Osteoblast (primary cell): Measurements from ENCODE around the gene NOS2. TPM values are rescaled to one million over a fixed set of nuclear protein-coding genes. Genes with fewer than 3 reads are reported as not detected.
"Not testable (repeated sequence)": the region's sequence is repeated elsewhere in the genome, so short reads cannot be mapped to it uniquely, and the experiment has no call there.

Source experiments
- DNase-seq: peaks from one replicate; pipeline ENCODE4 v3.0.0; 2011; ENCODE audit warnings: low spot score, mixed read lengths; ENCODE audit not compliant: insufficient read length; ENCODE audit errors: missing footprints
- H2AFZ ChIP-seq: 2 replicates; pipeline ENCODE4 v1.6.0; 2011; ENCODE audit warnings: mild to moderate bottlenecking, low read length
- H3K27ac ChIP-seq: 2 replicates; pipeline ENCODE4 v1.5.1; 2011; ENCODE audit warnings: mild to moderate bottlenecking, low read depth, low read length, moderate library complexity
- H3K27me3 ChIP-seq: 2 replicates; pipeline ENCODE4 v1.6.0; 2012; ENCODE audit warnings: mild to moderate bottlenecking, control low read depth, inconsistent platforms, low read length, moderate library complexity; ENCODE audit not compliant: insufficient read depth
- H3K36me3 ChIP-seq: 2 replicates; pipeline ENCODE4 v1.5.1; 2011; ENCODE audit warnings: mild to moderate bottlenecking, low read length, control low read depth, moderate library complexity; ENCODE audit not compliant: insufficient read depth
- H3K4me1 ChIP-seq: 2 replicates; pipeline ENCODE4 v1.5.1; 2011; ENCODE audit warnings: mild to moderate bottlenecking, low read length, control low read depth, moderate library complexity; ENCODE audit not compliant: insufficient read depth
- H3K4me2 ChIP-seq: 2 replicates; pipeline ENCODE4 v1.6.0; 2011; ENCODE audit warnings: mild to moderate bottlenecking, low read length; ENCODE audit not compliant: insufficient read depth
- H3K4me3 ChIP-seq: fragments of 200-600 bp; sonication (generic); 3 replicates; pipeline ENCODE4 v1.5.1; 2012; ENCODE audit warnings: mild to moderate bottlenecking, low read length, inconsistent platforms; ENCODE audit not compliant: insufficient read depth
- H3K79me2 ChIP-seq: 2 replicates; pipeline ENCODE4 v1.6.0; 2012; ENCODE audit warnings: mild to moderate bottlenecking, low read length, control low read depth, inconsistent platforms; ENCODE audit not compliant: insufficient read depth
- H3K9me3 ChIP-seq: 2 replicates; pipeline ENCODE4 v1.5.1; 2011; ENCODE audit warnings: low read depth, low read length, control low read depth
- H4K20me1 ChIP-seq: 2 replicates; pipeline ENCODE4 v1.6.0; 2012; ENCODE audit warnings: mild to moderate bottlenecking, low read length, control low read depth; ENCODE audit not compliant: insufficient read depth
- CTCF ChIP-seq: IDR thresholded peaks from 2 replicates; pipeline ENCODE4 v1.5.1; 2011; ENCODE audit warnings: mild to moderate bottlenecking, low read depth, low read length, moderate library complexity; ENCODE audit errors: extremely low read depth
- total RNA-seq: library from RNA; depleted of rRNA; stranded (reverse); fragments of >200 nt; gene quantifications from 2 replicates; pipeline ENCODE4 v1.2.3, GENCODE V29; 2012

The NOS2 gene
- total RNA-seq: not detected in 2 replicates

GRCh38 chr17:27800522-27800921 is at the start of gene NOS2:
NOS2 (minus strand) TSS chr17:27800529; CDS start chr17:27798809, 1,720 bp downstream.
- Histone ChIP-seq H3K4me2 (no peak within 1 kb of the TSS), H3K27me3 (peaks cover 21% of the 10 kb centered on the region), H4K20me1 (no peaks in the 10 kb centered on the region), H3K4me1 (no peaks in the 10 kb centered on the region), H3K36me3 (no peaks in the 10 kb centered on the region), H2AFZ (no peak within 1 kb of the TSS), H3K4me3 (no peak within 1 kb of the TSS), H3K9me3 (no peaks in the 10 kb centered on the region), H3K27ac (no peak within 1 kb of the TSS), H3K79me2 (no peaks in the 10 kb centered on the region)
- no peak for DNase-seq
- TF ChIP-seq CTCF: no peak

- Histone ChIP-seq H3K36me3 (no peaks in the 10 kb centered on the region), H3K27me3 (no peaks in the 10 kb centered on the region), H3K4me2 (no peak overlapping the region), H3K79me2 (no peaks in the 10 kb centered on the region), H4K20me1 (no peaks in the 10 kb centered on the region), H3K4me1 (no peaks in the 10 kb centered on the region), H2AFZ (no peak overlapping the region), H3K4me3 (no peak overlapping the region), H3K9me3 (no peaks in the 10 kb centered on the region), H3K27ac (no peak overlapping the region)
- no peak for DNase-seq
- TF ChIP-seq CTCF: no peak
Observed at GRCh38 chr17:27849474-27850185, 49.3 kb upstream of the NOS2 start.

DNA sequence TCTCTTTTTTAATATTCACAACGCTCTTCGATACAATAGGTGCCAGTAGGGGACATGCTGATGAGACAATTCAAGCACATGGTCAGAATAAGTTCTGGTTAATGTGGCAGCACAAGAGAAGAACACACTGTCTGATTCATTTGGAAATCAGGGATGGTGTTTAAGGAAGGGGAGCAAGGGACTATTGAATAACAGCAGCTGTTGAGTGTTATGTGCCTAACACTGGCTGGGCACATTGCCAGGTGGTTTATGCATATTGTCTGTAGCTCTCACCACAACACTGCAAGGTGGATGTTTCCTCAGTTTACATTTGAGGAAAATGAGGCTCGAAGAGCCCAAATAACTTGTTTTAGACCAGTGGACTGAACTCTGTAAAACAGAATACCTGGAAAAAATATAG is 48.6 kb upstream of the NOS2 start:
- H3K27me3 ChIP-seq: no peaks in the 10 kb centered on the region
- H3K79me2 ChIP-seq: no peaks in the 10 kb centered on the region
- no peaks in the 10 kb centered on the region for H3K36me3 ChIP-seq
- H3K4me1 ChIP-seq: no peaks in the 10 kb centered on the region
- no peak overlapping the region for H3K4me2 ChIP-seq
- no peak overlapping the region for H2AFZ ChIP-seq
- TF ChIP-seq CTCF: no peak
- no peaks in the 10 kb centered on the region for H4K20me1 ChIP-seq
- DNase-seq: no peak
- H3K27ac ChIP-seq: no peak overlapping the region
- no peak overlapping the region for H3K4me3 ChIP-seq
- H3K9me3 ChIP-seq: no peaks in the 10 kb centered on the region

DNA sequence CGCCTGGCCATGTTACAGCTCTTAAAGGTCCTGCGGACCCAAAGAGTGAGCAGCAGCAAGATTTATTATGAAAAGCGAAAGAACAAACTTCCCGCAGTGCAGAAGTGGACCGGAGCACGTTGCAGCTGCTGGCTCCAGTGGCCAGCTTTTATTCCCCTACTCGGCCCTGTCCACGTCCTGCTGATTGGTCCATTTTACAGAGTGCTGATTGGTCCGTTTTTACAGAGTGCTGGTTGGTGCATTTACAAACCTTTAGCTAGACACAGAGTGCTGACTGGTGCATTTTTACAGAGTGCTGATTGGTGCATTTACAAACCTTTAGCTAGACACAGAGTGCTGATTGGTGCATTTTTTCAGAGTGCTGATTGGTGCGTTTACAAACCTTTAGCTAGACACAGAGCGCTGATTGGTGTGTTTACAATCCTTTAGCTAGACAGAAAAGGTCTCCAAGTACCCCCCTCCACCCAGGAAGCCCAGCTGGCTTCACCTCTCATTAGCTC is 46.5 kb upstream of the NOS2 start:
- H3K27ac ChIP-seq, H3K27me3 ChIP-seq, H3K36me3 ChIP-seq, H3K4me1 ChIP-seq, DNase-seq, H3K79me2 ChIP-seq, H3K4me3 ChIP-seq, H2AFZ ChIP-seq, H4K20me1 ChIP-seq, H3K9me3 ChIP-seq, H3K4me2 ChIP-seq: not testable (repeated sequence)
